Right ventricle myocardium superior (tissue), 1 donor: ENCODE results near the gene SALL4. TPM values are rescaled to one million over a fixed set of nuclear protein-coding genes. Genes with fewer than 3 reads are reported as not detected.
"Not testable (repeated sequence)": the region's sequence is repeated elsewhere in the genome, so short reads cannot be mapped to it uniquely, and the experiment has no call there.

ENCODE experiments used
- ATAC-seq: fragments of 200-7000 bp; cut with Tn5 transposase; one replicate; pipeline ENCODE4 v1.9.1; 2020; ENCODE audit warnings: mild to moderate bottlenecking; ENCODE audit not compliant: poor library complexity
- DNase-seq: peaks from one replicate; pipeline ENCODE4 v3.0.0-alpha.2; 2020
- intact Hi-C: fragments of 100-400 bp; cut with DNase I; formaldehyde crosslinking; loops from one replicate; pipeline ENCODE4 v1.11.2; 2022
- total RNA-seq: library from RNA; stranded (reverse); fragmentation: NEBNext Ultra II Directional; extraction: Animal tissue kit (Norgen Biotek cat#: 25700); gene quantifications from one replicate; pipeline ENCODE4 v1.2.1, GENCODE V29; 2021
- donor health status: DM: no; HTN: yes; CAD: no; lungs with severe emphysema.

The SALL4 gene
- total RNA-seq, 1 donor from 2014 or later, result 0.03 TPM

- DNase-seq (no peak), ATAC-seq (no peak)
- intact Hi-C loops, result no loop called here
Measured at GRCh38 chr20:51768759-51769517, 33.4 kb downstream of the SALL4 start.

- peak; percentile 55 for DNase-seq
- peak; percentile 76 for ATAC-seq
- intact Hi-C loops, result no loop called here
Measured at GRCh38 chr20:51767867-51768758, 34.2 kb downstream of the SALL4 start, which contains the start of gene ATP9A. ATP9A (minus strand) TSS chr20:51768390; CDS start chr20:51768369, 21 bp downstream.

- ATAC-seq (peak; percentile 97), DNase-seq (peak; percentile 82)
- intact Hi-C loops, result no loop called here
Measured at GRCh38 chr20:51766994-51767866, 35.1 kb downstream of the SALL4 start.

- intact Hi-C loops, ATAC-seq, DNase-seq: not testable (repeated sequence)
Measured at GRCh38 chr20:51765381-51765780, 36.9 kb downstream of the SALL4 start.

GRCh38 chr20:51763965-51764602, 38.2 kb downstream of the SALL4 start:
- DNase-seq (no peak), ATAC-seq (no peak)
- intact Hi-C loops, result no loop called here

- DNase-seq (no peak), ATAC-seq (no peak)
- intact Hi-C loops, result no loop called here
Measured at GRCh38 chr20:51760905-51761546, 41.3 kb downstream of the SALL4 start.

GRCh38 chr20:51759769-51760510, 42.4 kb downstream of the SALL4 start:
- no peak for ATAC-seq
- no peak for DNase-seq
- intact Hi-C loops, result no loop called here

- peak; percentile 53 for DNase-seq
- intact Hi-C loops, result no loop called here
- peak; percentile 62 for ATAC-seq
Measured at GRCh38 chr20:51758978-51759544, 43.3 kb downstream of the SALL4 start.

GRCh38 chr20:51757226-51757625, 45.1 kb downstream of the SALL4 start:
- intact Hi-C loops, result no loop called here
- ATAC-seq (no peak), DNase-seq (no peak)

GRCh38 chr20:51756653-51757052, 45.7 kb downstream of the SALL4 start:
- ATAC-seq, result no peak
- no peak for DNase-seq
- intact Hi-C loops, result no loop called here

- intact Hi-C loops, ATAC-seq, DNase-seq: not testable (repeated sequence)
Measured at GRCh38 chr20:51753220-51753619, 49.1 kb downstream of the SALL4 start.

GRCh38 chr20:51752343-51752951, 49.9 kb downstream of the SALL4 start:
- DNase-seq (no peak), ATAC-seq (peak; percentile 22)
- intact Hi-C loops, result no loop called here

GRCh38 chr20:51750770-51751388, 51.4 kb downstream of the SALL4 start:
- intact Hi-C loops, result no loop called here
- DNase-seq (no peak), ATAC-seq (no peak)

- DNase-seq (peak; percentile 55), ATAC-seq (peak; percentile 87)
- intact Hi-C loops, result no loop called here
Measured at GRCh38 chr20:51750037-51750769, 52.1 kb downstream of the SALL4 start.

GRCh38 chr20:51749674-51750036, 52.7 kb downstream of the SALL4 start:
- intact Hi-C loops, result no loop called here
- ATAC-seq, result peak; percentile 44

More at GRCh38 chr20:51749674-51750036, 52.7 kb downstream of the SALL4 start:
- DNase-seq, result no peak
